Measurements from ENCODE around the gene DNAAF8.

DNA sequence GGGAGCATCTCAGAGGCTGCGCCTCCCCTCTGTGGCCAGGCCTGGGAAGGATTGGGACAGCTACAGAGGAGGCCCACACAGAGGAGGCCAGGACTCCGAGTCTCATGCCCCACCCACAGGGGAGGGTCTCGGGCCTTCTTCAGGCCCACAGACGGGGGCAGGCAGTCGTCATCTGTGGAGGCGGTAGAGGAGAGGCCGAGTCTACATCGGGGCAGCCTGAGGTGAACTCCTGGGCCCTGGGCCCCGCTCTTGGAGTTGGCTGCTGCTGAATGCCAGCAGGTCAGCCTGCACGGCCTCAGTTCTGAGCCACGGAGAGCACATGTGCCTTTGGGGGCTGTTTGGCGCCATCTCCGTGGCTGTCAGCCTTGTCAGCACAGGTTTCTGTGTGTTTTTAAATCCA is 49.0 kb upstream of the DNAAF8 start:
- TF ChIP-seq POLR2A (IDR thresholded peaks at IDR 0.05; ENCODE audit: low read length) = no peak
- TF ChIP-seq GATA1 (IDR thresholded peaks at IDR 0.05; ENCODE audit: low read depth, low read length) = no peak
